Astrocyte (in vitro differentiated cells and primary cell): ENCODE measurements around the gene GRM7. TPM values are rescaled to one million over a fixed set of nuclear protein-coding genes. Genes with fewer than 3 reads are reported as not detected.
A peak's percentile ranks its signal among the peaks of the same experiment; 100 is the strongest.

Experiments
- DNase-seq: peaks from one replicate; pipeline ENCODE4 v3.0.0-alpha.2; 2010; ENCODE audit warnings: low read depth
- FAIRE-seq: peaks from 2 replicates; lab custom pipeline; 2011; peaks lifted over from hg19 to GRCh38; lab: Jason Lieb, UNC
- H2AFZ ChIP-seq: 2 replicates; pipeline ENCODE4 v1.6.0; 2012; ENCODE audit warnings: low read depth, low read length, inconsistent platforms
- H3K27ac ChIP-seq: 2 replicates; pipeline ENCODE4 v1.5.1; 2011; ENCODE audit warnings: low read depth, low read length, inconsistent platforms
- H3K27me3 ChIP-seq: 2 replicates; pipeline ENCODE4 v1.6.0; 2011; ENCODE audit warnings: low read length, inconsistent platforms; ENCODE audit not compliant: insufficient read depth
- H3K36me3 ChIP-seq: 2 replicates; pipeline ENCODE4 v1.5.1; 2011; ENCODE audit warnings: low read length, inconsistent platforms; ENCODE audit not compliant: insufficient read depth
- H3K4me1 ChIP-seq: 2 replicates; pipeline ENCODE4 v1.5.1; 2011; ENCODE audit warnings: low read length, inconsistent platforms; ENCODE audit not compliant: insufficient read depth
- H3K4me2 ChIP-seq: 2 replicates; pipeline ENCODE4 v1.6.0; 2012; ENCODE audit warnings: low read length, inconsistent platforms
- H3K4me3 ChIP-seq: 2 replicates; pipeline ENCODE4 v1.5.1; 2011; ENCODE audit warnings: low read depth, mild to moderate bottlenecking, low read length, inconsistent platforms; ENCODE audit not compliant: insufficient read depth
- H3K79me2 ChIP-seq: 2 replicates; pipeline ENCODE4 v1.6.0; 2012; ENCODE audit warnings: mild to moderate bottlenecking, low read length, inconsistent platforms; ENCODE audit not compliant: insufficient read depth
- H3K9ac ChIP-seq: 2 replicates; pipeline ENCODE4 v1.6.0; 2012; ENCODE audit warnings: mild to moderate bottlenecking, low read length, inconsistent platforms
- H3K9me3 ChIP-seq: 2 replicates; pipeline ENCODE4 v1.5.1; 2012; ENCODE audit warnings: low read depth, mild to moderate bottlenecking, low read length, inconsistent platforms; ENCODE audit not compliant: insufficient read depth
- H4K20me1 ChIP-seq: 2 replicates; pipeline ENCODE4 v1.6.0; 2012; ENCODE audit warnings: low read length, inconsistent platforms; ENCODE audit not compliant: insufficient read depth
- H3K27ac Mint-ChIP-seq: one replicate; pipeline ENCODE4 v1.8.0; 2021; ENCODE audit warnings: mild to moderate bottlenecking, mixed read lengths; ENCODE audit not compliant: unreplicated experiment
- H3K27me3 Mint-ChIP-seq: one replicate; pipeline ENCODE4 v1.8.0; 2021; ENCODE audit warnings: low read depth, mixed read lengths; ENCODE audit not compliant: unreplicated experiment
- H3K36me3 Mint-ChIP-seq: one replicate; pipeline ENCODE4 v1.8.0; 2021; ENCODE audit warnings: low read depth, mixed read lengths; ENCODE audit not compliant: unreplicated experiment
- H3K4me1 Mint-ChIP-seq: one replicate; pipeline ENCODE4 v1.8.0; 2021; ENCODE audit warnings: low read depth, mixed read lengths; ENCODE audit not compliant: unreplicated experiment
- H3K4me3 Mint-ChIP-seq: one replicate; pipeline ENCODE4 v1.8.0; 2021; ENCODE audit warnings: mild to moderate bottlenecking, moderate library complexity, mixed read lengths; ENCODE audit not compliant: unreplicated experiment
- H3K9me3 Mint-ChIP-seq: one replicate; pipeline ENCODE4 v1.8.0; 2021; ENCODE audit warnings: mild to moderate bottlenecking, mixed read lengths; ENCODE audit not compliant: unreplicated experiment
- EZH2 ChIP-seq: IDR thresholded peaks from 2 replicates; pipeline ENCODE4 v1.6.1; 2012; ENCODE audit warnings: mild to moderate bottlenecking, low read length, inconsistent platforms; ENCODE audit not compliant: insufficient read depth
- total RNA-seq: library from RNA; stranded (reverse); gene quantifications from 2 replicates; pipeline ENCODE4 v1.2.1, GENCODE V29; 2021
- TF ChIP-seq, protein P1 (sequence below): IDR thresholded peaks from 2 replicates; pipeline ENCODE4 v1.5.1; 2011; ENCODE audit warnings: low read depth, mild to moderate bottlenecking, inconsistent platforms, low read length, moderate library complexity; ENCODE audit not compliant: insufficient read depth

The GRM7 gene
- total RNA-seq, 1 donor from 2014 or later, result not detected

DNA sequence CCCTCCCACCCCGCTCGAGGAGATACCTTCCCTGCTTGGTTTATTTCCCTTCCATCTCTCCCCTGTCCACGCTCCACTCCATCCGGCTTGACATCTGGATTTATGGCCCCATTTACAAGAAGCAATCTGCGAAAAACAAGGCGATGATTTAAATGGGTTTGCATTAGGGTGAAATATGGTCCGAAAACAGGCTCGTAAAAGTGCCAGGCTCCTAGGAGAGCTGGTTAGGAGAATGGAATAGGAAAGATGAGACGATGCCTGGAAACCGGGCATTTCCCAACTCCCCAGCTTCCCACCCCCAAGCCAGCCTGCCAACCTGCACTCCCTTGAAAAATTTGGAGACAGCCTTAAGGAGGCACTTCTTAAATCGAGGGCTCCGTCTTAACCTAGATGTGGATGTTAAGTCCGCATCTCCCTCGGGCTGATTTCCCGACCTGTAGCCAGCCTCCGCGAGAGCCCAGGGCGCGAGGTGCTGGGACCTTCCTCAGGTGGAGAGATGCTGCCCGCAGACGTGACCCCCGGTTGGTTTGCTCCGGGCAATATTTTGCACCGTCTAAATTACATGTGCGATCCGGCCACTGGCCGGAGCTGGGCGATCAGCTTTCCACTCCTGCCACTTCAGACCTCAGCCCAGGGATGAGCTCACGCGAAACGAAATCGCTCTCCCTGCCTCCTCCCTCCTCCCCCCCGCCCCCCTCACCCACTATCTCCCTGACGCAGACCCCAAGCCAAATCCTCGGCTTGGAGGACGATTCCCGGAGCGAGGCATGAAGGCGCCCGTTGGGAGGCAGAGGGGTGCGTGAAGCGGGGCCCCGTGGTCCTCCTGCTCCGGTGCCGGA lies 1.3 kb downstream of the GRM7 start:
- Histone ChIP-seq H2AFZ (peak overlapping the region; percentile 96), H3K27me3 (peaks cover 26% of the 10 kb centered on the region), H4K20me1 (no peaks in the 10 kb centered on the region), H3K9me3 (no peaks in the 10 kb centered on the region), H3K4me2 (peak overlapping the region; percentile 94), H3K79me2 (no peaks in the 10 kb centered on the region), H3K36me3 (no peaks in the 10 kb centered on the region), H3K27ac (no peak overlapping the region), H3K4me3 (peak overlapping the region; percentile 70), H3K4me1 (peaks cover 13% of the 10 kb centered on the region), H3K9ac (peak overlapping the region; percentile 79)
- FAIRE-seq (no peak), DNase-seq (no peak)
- peaks cover 8% of the 10 kb centered on the region for H3K9me3 Mint-ChIP-seq
- H3K4me3 Mint-ChIP-seq, result peak overlapping the region; percentile 70
- TF ChIP-seq EZH2, result no peak
- TF ChIP-seq, protein P1, sequence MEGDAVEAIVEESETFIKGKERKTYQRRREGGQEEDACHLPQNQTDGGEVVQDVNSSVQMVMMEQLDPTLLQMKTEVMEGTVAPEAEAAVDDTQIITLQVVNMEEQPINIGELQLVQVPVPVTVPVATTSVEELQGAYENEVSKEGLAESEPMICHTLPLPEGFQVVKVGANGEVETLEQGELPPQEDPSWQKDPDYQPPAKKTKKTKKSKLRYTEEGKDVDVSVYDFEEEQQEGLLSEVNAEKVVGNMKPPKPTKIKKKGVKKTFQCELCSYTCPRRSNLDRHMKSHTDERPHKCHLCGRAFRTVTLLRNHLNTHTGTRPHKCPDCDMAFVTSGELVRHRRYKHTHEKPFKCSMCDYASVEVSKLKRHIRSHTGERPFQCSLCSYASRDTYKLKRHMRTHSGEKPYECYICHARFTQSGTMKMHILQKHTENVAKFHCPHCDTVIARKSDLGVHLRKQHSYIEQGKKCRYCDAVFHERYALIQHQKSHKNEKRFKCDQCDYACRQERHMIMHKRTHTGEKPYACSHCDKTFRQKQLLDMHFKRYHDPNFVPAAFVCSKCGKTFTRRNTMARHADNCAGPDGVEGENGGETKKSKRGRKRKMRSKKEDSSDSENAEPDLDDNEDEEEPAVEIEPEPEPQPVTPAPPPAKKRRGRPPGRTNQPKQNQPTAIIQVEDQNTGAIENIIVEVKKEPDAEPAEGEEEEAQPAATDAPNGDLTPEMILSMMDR, result no peak
- H3K4me1 Mint-ChIP-seq, result no peaks in the 10 kb centered on the region
- H3K27ac Mint-ChIP-seq, result no peak overlapping the region
- H3K27me3 Mint-ChIP-seq, result peaks cover 42% of the 10 kb centered on the region
- peaks cover 2% of the 10 kb centered on the region for H3K36me3 Mint-ChIP-seq

DNA sequence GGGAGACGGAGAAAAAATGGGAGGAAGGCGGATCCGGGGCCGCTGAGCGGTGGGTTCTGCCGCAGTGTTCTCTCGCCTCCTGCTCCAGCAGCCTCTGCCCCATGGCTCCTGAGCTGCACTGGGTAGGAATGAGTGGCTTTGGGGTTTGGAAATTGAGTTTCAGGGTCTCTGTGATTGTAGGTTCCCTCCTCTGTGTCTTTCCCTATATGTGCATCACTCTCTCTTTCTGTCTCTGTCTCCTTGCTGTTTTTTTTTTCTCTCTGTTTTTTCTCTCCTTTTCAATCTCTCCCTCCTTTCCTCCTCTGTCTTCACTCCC lies 1.9 kb downstream of the GRM7 start:
- Histone ChIP-seq H3K36me3 (no peaks in the 10 kb centered on the region), H3K79me2 (no peaks in the 10 kb centered on the region), H3K9ac (peak overlapping the region; percentile 79), H2AFZ (peak overlapping the region; percentile 26), H3K4me3 (peak overlapping the region; percentile 70), H3K4me2 (peak overlapping the region; percentile 94), H3K9me3 (no peaks in the 10 kb centered on the region), H3K4me1 (peaks cover 13% of the 10 kb centered on the region), H3K27ac (no peak overlapping the region), H3K27me3 (peaks cover 26% of the 10 kb centered on the region), H4K20me1 (no peaks in the 10 kb centered on the region)
- Mint-ChIP-seq H3K27me3 (peaks cover 42% of the 10 kb centered on the region), H3K36me3 (peaks cover 2% of the 10 kb centered on the region), H3K4me3 (peak overlapping the region; percentile 66), H3K27ac (peak overlapping the region; percentile 14), H3K4me1 (no peaks in the 10 kb centered on the region), H3K9me3 (peaks cover 8% of the 10 kb centered on the region)
- DNase-seq (no peak), FAIRE-seq (no peak)
- TF ChIP-seq EZH2, result no peak
- TF ChIP-seq, protein P1, result no peak

DNA sequence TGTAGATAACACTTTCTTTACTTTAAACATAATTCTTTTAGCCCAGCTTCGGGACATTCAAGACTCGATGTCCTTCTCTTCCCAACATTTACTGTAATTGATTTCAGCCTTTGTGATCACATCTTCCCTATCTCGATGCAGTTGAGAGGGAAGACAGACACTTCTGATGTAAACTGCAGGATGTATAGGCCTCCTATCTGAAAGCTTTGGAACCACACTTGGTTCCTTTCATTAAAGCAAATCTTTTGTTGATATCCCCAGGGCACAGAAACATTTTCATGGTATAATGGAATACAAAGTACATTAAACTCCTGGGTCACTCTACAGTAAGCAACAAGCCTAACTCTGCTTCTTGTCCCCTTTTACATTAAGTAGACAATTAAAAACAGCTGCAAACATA lies 6.4 kb downstream of the GRM7 start:
- Mint-ChIP-seq H3K36me3 (peaks cover 2% of the 10 kb centered on the region), H3K9me3 (peaks cover 6% of the 10 kb centered on the region), H3K27ac (no peak overlapping the region), H3K27me3 (peaks cover 25% of the 10 kb centered on the region), H3K4me3 (no peak overlapping the region), H3K4me1 (no peaks in the 10 kb centered on the region)
- DNase-seq (no peak), FAIRE-seq (no peak)
- H3K79me2 ChIP-seq, result no peaks in the 10 kb centered on the region
- TF ChIP-seq, protein P1, result no peak
- TF ChIP-seq EZH2, result no peak
- peaks cover 4% of the 10 kb centered on the region for H3K4me1 ChIP-seq
- no peaks in the 10 kb centered on the region for H3K9me3 ChIP-seq
- no peak overlapping the region for H3K27ac ChIP-seq
- no peak overlapping the region for H3K4me3 ChIP-seq
- no peak overlapping the region for H3K4me2 ChIP-seq
- H3K36me3 ChIP-seq, result no peaks in the 10 kb centered on the region
- H2AFZ ChIP-seq, result no peak overlapping the region
- no peak overlapping the region for H3K9ac ChIP-seq
- no peaks in the 10 kb centered on the region for H4K20me1 ChIP-seq
- peaks cover 13% of the 10 kb centered on the region for H3K27me3 ChIP-seq
